ENCODE measurements around the gene HS1BP3. TPM values are rescaled to one million over a fixed set of nuclear protein-coding genes. Genes with fewer than 3 reads are reported as not detected.

The HS1BP3 gene
- total RNA-seq, 1 donor from 2014 or later: 20.1 TPM

GRCh38 chr2:20664431-20665242 is 13.7 kb upstream of the HS1BP3 start:
- no peak for ATAC-seq
- no peak for DNase-seq (ENCODE audit: low spot score)

GRCh38 chr2:20664071-20664390 is 13.1 kb upstream of the HS1BP3 start:
- no peak for DNase-seq (ENCODE audit: low spot score)

GRCh38 chr2:20663196-20664070 is 12.5 kb upstream of the HS1BP3 start:
- DNase-seq (ENCODE audit: low spot score) (no peak), ATAC-seq (no peak)

More at GRCh38 chr2:20664071-20664390, 13.1 kb upstream of the HS1BP3 start:
- no peak for ATAC-seq

DNA sequence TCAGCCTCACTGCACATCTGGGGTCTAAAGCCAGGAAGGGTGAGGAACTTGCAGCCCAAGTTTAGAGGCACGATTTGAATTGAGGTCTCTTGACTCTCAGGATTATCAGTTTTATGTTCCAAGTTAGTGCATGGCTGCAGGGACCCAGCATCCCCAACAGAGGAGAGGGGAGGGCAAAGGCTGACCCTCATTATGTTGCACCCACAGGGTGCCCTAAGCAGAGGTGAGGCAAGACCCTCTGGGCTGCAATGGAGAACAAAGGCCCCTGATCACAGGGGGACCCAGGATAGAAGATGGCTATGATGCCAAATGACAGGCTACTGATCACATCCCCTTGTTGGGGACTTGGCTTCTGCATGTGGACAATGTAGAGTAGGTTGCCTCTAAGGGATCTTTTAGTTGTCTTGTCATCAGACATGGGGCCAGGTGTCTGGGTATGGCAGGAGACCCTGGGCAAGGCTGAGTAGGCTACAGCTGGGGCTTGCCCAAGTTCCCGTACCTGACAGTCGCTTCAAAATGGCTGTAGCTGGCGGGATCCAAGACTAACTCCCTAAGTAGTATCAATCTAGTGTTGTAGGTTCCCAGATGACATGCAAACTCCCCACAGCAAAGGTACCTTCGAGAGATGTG is 11.5 kb upstream of the HS1BP3 start:
- no peak for DNase-seq (ENCODE audit: low spot score)

GRCh38 chr2:20661421-20662307 is 10.8 kb upstream of the HS1BP3 start:
- ATAC-seq: peak; percentile 84
- peak; percentile 78 for DNase-seq (ENCODE audit: low spot score)

More for the DNA sequence above, 11.5 kb upstream of the HS1BP3 start:
- no peak for ATAC-seq

GRCh38 chr2:20660506-20661420 is 9.9 kb upstream of the HS1BP3 start:
- ATAC-seq: no peak

DNA sequence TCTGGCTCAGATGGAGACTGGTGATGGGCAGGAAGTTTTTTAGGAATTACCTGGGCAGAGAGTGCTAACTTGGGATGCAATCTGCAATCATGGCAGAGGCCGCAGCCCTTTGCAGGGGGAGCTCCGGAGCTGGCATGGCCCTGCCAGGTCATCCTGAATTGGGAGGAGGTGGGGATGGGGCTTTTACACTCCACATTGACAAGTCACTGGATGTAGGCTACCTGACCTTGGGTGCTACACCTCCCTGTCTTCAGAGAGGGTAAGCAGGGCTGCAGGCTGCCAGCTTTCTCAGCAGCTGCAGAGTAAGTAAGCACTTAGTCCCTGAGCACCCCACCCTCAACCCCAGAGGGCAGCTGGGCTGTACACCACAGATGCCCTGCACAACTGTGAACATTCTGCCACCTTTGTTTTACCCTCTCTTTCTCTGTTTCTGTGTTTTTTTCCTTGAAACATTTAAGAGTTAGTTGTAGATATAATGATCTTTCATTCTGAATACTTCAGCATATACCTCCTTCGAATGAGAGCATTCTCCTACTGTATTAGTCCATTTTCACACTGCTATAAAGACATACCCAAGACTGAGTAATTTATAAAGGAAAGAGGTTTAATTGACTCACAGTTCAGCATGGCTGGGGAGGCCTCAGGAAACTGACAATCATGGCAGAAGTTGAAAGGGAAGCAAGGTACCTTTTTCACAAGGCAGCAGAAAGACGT is 6.8 kb upstream of the HS1BP3 start:
- ATAC-seq (no peak), DNase-seq (ENCODE audit: low spot score) (no peak)

More at GRCh38 chr2:20660506-20661420, 9.9 kb upstream of the HS1BP3 start:
- no peak for DNase-seq (ENCODE audit: low spot score)

DNA sequence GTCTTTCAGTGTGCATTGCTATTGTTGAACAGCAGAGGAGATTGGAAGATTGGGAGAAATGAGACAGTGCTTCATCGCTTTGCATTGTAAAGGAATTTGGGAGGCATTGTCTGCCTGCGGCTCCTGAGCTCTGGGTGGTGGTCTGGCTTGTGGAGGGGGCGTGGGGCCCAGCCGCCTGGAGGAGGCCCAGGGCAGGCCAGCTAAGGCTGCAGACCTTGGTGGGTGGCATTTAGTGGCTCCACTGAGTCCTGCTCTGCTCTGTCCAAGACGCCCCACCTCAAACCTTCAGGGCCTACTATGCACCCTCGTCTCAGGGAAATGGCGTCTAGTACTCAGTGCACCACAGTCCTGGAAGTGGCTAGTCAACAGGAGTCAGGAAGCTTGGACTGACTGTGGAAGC is 5.7 kb upstream of the HS1BP3 start:
- DNase-seq (ENCODE audit: low spot score) (no peak), ATAC-seq (no peak)

DNA sequence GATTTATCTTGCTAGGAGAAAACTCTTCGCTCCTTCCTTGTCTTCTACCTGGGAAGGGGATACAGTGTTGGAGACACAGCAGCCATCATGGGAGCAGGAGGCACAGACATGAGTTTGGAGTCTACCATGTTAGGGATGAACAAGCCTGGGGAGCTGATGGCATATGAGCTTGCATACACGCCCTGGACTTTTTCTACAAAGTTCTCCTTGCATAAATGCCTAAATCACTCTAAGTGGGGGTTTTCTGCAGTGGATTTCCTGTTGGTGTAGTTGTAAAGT is 3.6 kb upstream of the HS1BP3 start:
- ATAC-seq (no peak), DNase-seq (ENCODE audit: low spot score) (no peak)

DNA sequence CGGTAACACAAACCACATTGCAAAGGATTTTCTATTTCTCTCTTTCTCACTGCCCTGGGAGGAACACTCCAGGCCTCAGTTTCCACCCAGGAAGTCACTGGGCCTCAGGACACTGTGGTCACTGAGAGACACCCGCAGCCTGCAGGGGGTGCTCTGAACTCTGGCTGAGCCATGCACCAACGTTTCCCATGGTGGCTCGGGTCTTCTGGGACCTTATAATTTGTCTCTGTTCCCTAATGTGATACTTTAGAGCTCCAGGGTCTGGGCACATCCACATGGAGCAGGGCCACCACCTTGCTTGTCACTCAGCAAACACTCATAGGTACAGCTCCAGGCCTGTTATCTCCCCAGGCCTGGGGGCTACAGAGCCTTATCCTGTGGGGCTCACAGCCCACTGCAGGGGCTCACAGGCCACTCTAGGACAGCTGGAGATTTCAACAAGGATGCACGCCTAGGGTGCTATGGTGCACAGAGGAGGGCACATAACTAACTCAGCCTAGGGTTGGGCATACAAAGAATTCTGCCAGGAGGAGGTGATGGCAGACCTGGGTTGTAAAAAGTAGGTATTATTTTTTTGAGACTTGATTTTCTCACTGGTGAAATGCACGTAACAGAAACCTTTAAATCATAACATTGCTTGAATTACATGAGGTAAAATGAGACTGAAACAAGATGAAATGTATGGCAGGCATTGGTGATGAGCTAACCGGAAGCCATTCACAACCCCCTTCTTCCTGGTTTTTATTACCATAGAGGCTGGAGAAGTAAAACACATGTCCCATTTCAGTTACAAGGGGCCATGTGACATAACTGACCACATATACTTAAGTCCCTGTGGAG is 3.0 kb upstream of the HS1BP3 start:
- DNase-seq (ENCODE audit: low spot score) (no peak), ATAC-seq (no peak)

DNA sequence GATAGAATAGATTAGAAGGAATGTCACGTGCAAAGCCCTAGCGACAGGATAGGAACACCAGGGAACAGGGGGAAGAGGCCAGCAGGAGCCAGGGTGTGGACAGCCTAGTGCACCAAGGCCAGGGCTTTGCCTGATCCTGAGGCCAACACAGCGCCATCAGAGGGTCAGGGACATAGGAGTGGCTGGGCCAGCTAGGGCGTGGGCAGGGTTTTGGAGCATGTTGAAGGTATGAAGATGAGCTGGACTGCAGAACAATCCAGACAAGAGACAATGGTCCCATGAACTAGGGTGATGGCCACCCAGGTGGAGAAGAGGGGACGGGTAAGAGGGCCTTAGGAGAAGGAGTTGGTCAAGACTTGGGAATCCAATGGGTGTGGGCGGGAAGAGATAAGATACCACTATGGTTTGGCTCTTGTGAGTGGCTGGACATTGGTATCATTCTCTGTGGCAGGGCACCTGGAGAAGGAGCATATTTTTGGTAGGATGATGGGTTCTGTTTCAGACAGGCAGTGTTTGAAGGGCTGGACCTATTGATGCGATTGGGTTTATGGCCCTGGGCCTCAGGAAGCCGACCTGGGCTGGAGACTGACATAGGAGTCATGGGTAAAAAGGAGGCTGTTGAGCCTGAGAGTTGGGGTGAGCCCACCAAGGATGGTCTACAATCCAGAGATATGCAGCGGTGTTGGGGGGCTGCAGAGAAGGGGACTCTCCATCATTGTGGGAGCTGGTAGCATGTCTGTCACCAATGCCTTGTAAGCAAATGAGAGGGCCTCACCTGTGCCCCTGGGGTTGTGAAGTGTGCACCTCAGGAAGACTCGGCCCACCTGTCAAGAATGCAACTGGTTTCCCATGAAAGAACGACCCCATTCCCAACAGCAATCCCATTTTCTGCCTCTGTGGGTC is 2.0 kb upstream of the HS1BP3 start:
- DNase-seq (ENCODE audit: low spot score) (no peak), ATAC-seq (no peak)

DNA sequence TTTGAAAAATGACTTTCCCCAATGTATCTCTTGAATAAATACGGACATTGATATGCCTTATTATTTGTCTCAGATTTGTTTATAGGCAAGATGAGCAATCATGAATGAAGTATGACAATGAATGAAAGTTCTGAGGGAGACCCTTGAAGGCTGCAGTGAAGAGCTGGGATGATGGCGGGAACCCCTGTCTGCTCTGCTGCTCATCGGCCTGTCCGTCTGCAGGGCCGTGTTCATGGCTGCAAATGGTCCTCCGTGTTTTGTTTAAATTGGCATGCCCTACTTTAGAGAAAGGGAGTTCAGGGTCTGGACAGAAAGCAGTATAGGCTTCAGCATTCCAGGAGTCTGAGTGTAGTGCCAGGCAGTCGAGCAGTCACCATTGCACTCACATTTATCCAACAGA is 1.2 kb upstream of the HS1BP3 start:
- no peak for DNase-seq (ENCODE audit: low spot score)
- ATAC-seq: no peak

DNA sequence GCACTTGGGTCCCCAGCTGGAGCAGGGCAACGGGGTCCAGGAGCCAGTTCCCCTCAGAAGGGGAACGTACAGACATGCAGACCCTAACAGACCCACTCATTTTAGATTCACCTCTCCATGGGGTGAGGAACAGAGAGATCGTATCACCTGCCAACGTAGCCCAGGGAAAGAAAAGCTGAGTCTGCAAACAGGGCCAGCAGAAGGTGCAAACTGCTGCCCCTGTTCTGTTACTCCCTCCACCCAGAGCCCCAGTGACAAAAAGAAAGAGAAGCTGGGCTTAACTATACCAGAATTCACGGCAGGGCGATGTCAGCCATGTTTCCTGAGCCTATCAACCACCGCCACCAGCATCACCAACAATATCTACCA is 817 bp upstream of the HS1BP3 start:
- ATAC-seq: no peak

GRCh38 chr2:20650393-20650876 is 463 bp downstream of the HS1BP3 start:
- ATAC-seq (peak; percentile 8), DNase-seq (ENCODE audit: low spot score) (peak; percentile 53)

More for the DNA sequence above, 817 bp upstream of the HS1BP3 start:
- DNase-seq (ENCODE audit: low spot score): no peak

DNA sequence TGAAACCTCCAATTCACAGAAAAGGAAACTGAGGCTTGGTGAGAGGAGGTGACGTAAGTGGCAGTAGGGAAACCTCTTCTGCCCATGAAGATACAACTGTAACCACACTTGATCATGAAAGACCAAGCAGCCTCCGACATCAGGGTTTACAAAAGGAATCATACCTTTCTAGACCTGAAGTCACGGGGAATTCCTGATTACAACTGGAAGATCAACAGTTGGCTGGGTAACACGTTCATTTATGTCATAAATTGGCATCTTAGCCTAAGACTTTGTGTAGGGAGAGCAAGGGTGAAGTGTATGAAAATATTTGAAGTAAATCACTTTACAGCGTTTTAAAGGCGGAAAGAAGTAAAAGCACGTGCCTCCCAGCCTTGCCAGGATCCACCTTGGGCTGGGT is 922 bp downstream of the HS1BP3 start:
- DNase-seq (ENCODE audit: low spot score) (no peak), ATAC-seq (no peak)

GRCh38 chr2:20649576-20649975 is 1.3 kb downstream of the HS1BP3 start:
- DNase-seq (ENCODE audit: low spot score) (no peak), ATAC-seq (no peak)

DNA sequence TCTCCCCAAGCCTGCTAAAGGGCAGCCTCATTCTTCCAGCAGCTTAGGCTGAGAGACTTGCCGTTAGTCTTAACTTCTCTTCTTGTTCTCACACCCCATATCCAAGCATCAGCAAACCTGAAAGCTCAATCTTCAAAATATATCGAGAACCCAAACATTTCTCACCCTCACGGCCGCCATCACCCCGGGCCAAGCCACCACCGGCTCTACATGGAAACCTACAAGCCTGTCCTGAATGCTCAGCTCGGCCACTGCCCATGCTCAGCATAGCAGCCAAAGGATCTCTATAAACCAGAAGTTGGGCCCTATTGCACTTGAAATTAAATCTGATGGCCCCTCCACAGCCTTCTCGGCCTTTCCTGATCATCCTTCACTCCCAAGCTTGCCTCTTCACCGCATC is 2.1 kb downstream of the HS1BP3 start:
- no peak for ATAC-seq
- no peak for DNase-seq (ENCODE audit: low spot score)

Measured in left lobe of liver (tissue), 2 donors.